AG20443 (cell line): ENCODE measurements around the gene SCN8A.

Experiments used
- DNase-seq: peaks from one replicate; pipeline ENCODE4 v3.0.0; 2012; ENCODE audit warnings: low spot score, mixed read lengths

Gene SCN8A

GRCh38 chr12:51717326-51717925, 126.4 kb downstream of the SCN8A start:
- DNase-seq: no peak

GRCh38 chr12:51721282-51721940, 130.4 kb downstream of the SCN8A start:
- DNase-seq: no peak

GRCh38 chr12:51722431-51722830, 131.4 kb downstream of the SCN8A start:
- DNase-seq: no peak

- DNase-seq: no peak
Measured at GRCh38 chr12:51726161-51726560, 135.1 kb downstream of the SCN8A start.

GRCh38 chr12:51726931-51727330, 135.9 kb downstream of the SCN8A start:
- DNase-seq: no peak

GRCh38 chr12:51729331-51729730, 138.3 kb downstream of the SCN8A start:
- no peak for DNase-seq

GRCh38 chr12:51730745-51731144, 139.7 kb downstream of the SCN8A start:
- no peak for DNase-seq

GRCh38 chr12:51740536-51740935, 149.5 kb downstream of the SCN8A start:
- no peak for DNase-seq

- no peak for DNase-seq
Measured at GRCh38 chr12:51744235-51744634, 153.2 kb downstream of the SCN8A start.

GRCh38 chr12:51744957-51745356, 153.9 kb downstream of the SCN8A start:
- no peak for DNase-seq

- no peak for DNase-seq
Measured at GRCh38 chr12:51746416-51746815, 155.4 kb downstream of the SCN8A start.

GRCh38 chr12:51748235-51748634, 157.2 kb downstream of the SCN8A start:
- DNase-seq: no peak

GRCh38 chr12:51749206-51749985, 158.4 kb downstream of the SCN8A start:
- DNase-seq: no peak

GRCh38 chr12:51749986-51750317, 158.9 kb downstream of the SCN8A start:
- no peak for DNase-seq

- peak; percentile 26 for DNase-seq
Measured at GRCh38 chr12:51751661-51752060, 160.6 kb downstream of the SCN8A start.

- DNase-seq: peak; percentile 96
Measured at GRCh38 chr12:51752234-51752889, 161.3 kb downstream of the SCN8A start.

- DNase-seq: no peak
Measured at GRCh38 chr12:51753980-51754675, 163.1 kb downstream of the SCN8A start.

GRCh38 chr12:51755251-51755650, 164.2 kb downstream of the SCN8A start:
- DNase-seq: no peak

- no peak for DNase-seq
Measured at GRCh38 chr12:51759175-51759574, 168.1 kb downstream of the SCN8A start.

- DNase-seq: no peak
Measured at GRCh38 chr12:51759695-51760094, 168.7 kb downstream of the SCN8A start.

GRCh38 chr12:51760231-51760630, 169.2 kb downstream of the SCN8A start:
- no peak for DNase-seq

- no peak for DNase-seq
Measured at GRCh38 chr12:51763743-51764142, 172.7 kb downstream of the SCN8A start.
